SK-N-SH (cell line): ENCODE results near the gene PAQR5. TPM values are rescaled to one million over a fixed set of nuclear protein-coding genes. Genes with fewer than 3 reads are reported as not detected.
A peak's percentile ranks its signal among the peaks of the same experiment; 100 is the strongest.

Experiments used
- CTCF ChIA-PET: fragments of 300-600, 350-600 bp; formaldehyde crosslinking; extraction: SDS; loops from one replicate; lab custom pipeline; 2021; lab: Yijun Ruan, JAX
- POLR2A ChIA-PET: fragments of 350-600 bp; sonication (Branson Sonifier 250); formaldehyde crosslinking; extraction: SDS; loops from one replicate; lab custom pipeline; 2020; ENCODE audit warnings: antibody characterized with exemption, inconsistent platforms; lab: Yijun Ruan, JAX
- DNase-seq: peaks from one replicate; pipeline ENCODE4 v3.0.0; 2012
- H2AFZ ChIP-seq: fragments of 200-600 bp; sonication (generic); 2 replicates; pipeline ENCODE4 v1.8.1; 2016; ENCODE audit warnings: antibody characterized with exemption, mild to moderate bottlenecking, low read depth
- H3F3A ChIP-seq: fragments of 200-600 bp; sonication (generic); replicated peaks from 2 replicates; pipeline ENCODE3; 2016; ENCODE audit warnings: antibody characterized with exemption, mild to moderate bottlenecking; ENCODE audit not compliant: insufficient read depth
- H3K27ac ChIP-seq, 2 experiments: fragments of 200-500 bp in 1 of 2; fragments of 200-600 bp in 1 of 2; sonication (Bioruptor generic) in 1 of 2; sonication (generic), shearing (Covaris generic) in 1 of 2; 2 replicates each; pipeline versions ENCODE4 v1.5.1 to v1.6.1; 2014 to 2016; ENCODE audit warnings: low read depth in 2 of 2, inconsistent platforms in 1 of 2, low read length in 1 of 2, mild to moderate bottlenecking in 1 of 2, mixed read lengths in 1 of 2
- H3K27me3 ChIP-seq: fragments of 200-600 bp; sonication (generic), shearing (Covaris generic); 2 replicates; pipeline ENCODE4 v1.6.1; 2016; ENCODE audit warnings: mixed run types; ENCODE audit not compliant: insufficient read depth
- H3K36me3 ChIP-seq, 2 experiments: fragments of 200-500 bp in 1 of 2; fragments of 200-600 bp in 1 of 2; sonication (Bioruptor generic) in 1 of 2; sonication (generic) in 1 of 2; replicated peaks in 1 of 2; 2 replicates each; pipeline versions ENCODE3 to v1.5.1; 2014 to 2016; ENCODE audit warnings: low read length in 1 of 2, mild to moderate bottlenecking in 1 of 2; ENCODE audit not compliant: insufficient read depth in 2 of 2, control insufficient read depth in 1 of 2
- H3K4me1 ChIP-seq, 2 experiments: fragments of 200-500 bp in 1 of 2; fragments of 200-600 bp in 1 of 2; sonication (Bioruptor generic) in 1 of 2; sonication (generic), shearing (Covaris generic) in 1 of 2; 2 replicates each; pipeline versions ENCODE4 v1.5.1 to v1.6.1; 2014 to 2016; ENCODE audit warnings: low read depth in 1 of 2, low read length in 1 of 2, mixed run types in 1 of 2; ENCODE audit not compliant: insufficient read depth in 2 of 2, control insufficient read depth in 1 of 2
- H3K4me2 ChIP-seq: fragments of 200-600 bp; sonication (generic), shearing (Covaris generic); 2 replicates; pipeline ENCODE4 v1.6.1; 2017; ENCODE audit warnings: mixed run types
- H3K4me3 ChIP-seq, 2 experiments: fragments of 200-500 bp in 1 of 2; fragments of 200-600 bp in 1 of 2; sonication (Bioruptor generic) in 1 of 2; sonication (generic), shearing (Covaris generic) in 1 of 2; 2 replicates each; pipeline versions ENCODE4 v1.5.1 to v1.8.1; 2014 to 2016; ENCODE audit warnings: low read depth in 2 of 2, inconsistent platforms in 1 of 2, low read length in 1 of 2, mild to moderate bottlenecking in 1 of 2, mixed read lengths in 1 of 2, moderate library complexity in 1 of 2
- H3K79me2 ChIP-seq: fragments of 200-600 bp; sonication (generic); 2 replicates; pipeline ENCODE4 v1.8.1; 2017; ENCODE audit warnings: mild to moderate bottlenecking; ENCODE audit not compliant: insufficient read depth
- H3K9ac ChIP-seq: fragments of 200-600 bp; sonication (generic); 2 replicates; pipeline ENCODE4 v1.6.1; 2017; ENCODE audit warnings: mixed run types
- H3K9me2 ChIP-seq: fragments of 200-600 bp; sonication (generic); 2 replicates; pipeline ENCODE4 v1.6.1; 2017; ENCODE audit warnings: mixed run types
- H3K9me3 ChIP-seq: fragments of 200-600 bp; sonication (generic); 2 replicates; pipeline ENCODE4 v1.6.1; 2017; ENCODE audit warnings: mixed run types, mild to moderate bottlenecking, moderate library complexity
- H4K20me1 ChIP-seq: fragments of 200-600 bp; sonication (generic); 2 replicates; pipeline ENCODE4 v1.6.1; 2017; ENCODE audit warnings: mild to moderate bottlenecking, mixed run types; ENCODE audit not compliant: insufficient read depth
- CTCF ChIP-seq: fragments of 200-600 bp; sonication (generic); IDR thresholded peaks from 2 replicates; pipeline ENCODE4 v1.6.1; 2017; ENCODE audit warnings: antibody characterized with exemption, mild to moderate bottlenecking, moderate library complexity
- EZH2phosphoT487 ChIP-seq: fragments of 200-600 bp; sonication (generic); IDR thresholded peaks from 2 replicates; pipeline ENCODE4 v1.6.1; 2017; ENCODE audit warnings: low read depth, mixed run types, mild to moderate bottlenecking, antibody characterized with exemption, moderate library complexity, borderline replicate concordance
- FOSL2 ChIP-seq: IDR thresholded peaks from 2 replicates; pipeline ENCODE4 v1.4.0; 2012; ENCODE audit warnings: low read depth, mild to moderate bottlenecking, moderate library complexity, borderline replicate concordance
- FOXJ3 ChIP-seq: sonication (generic); formaldehyde crosslinking; IDR thresholded peaks from 2 replicates; pipeline ENCODE4 v1.5.1; 2020; ENCODE audit warnings: mild to moderate bottlenecking, missing genetic modification reagents
- GABPA ChIP-seq: IDR thresholded peaks from 2 replicates; pipeline ENCODE4 v1.4.0; 2012; ENCODE audit warnings: low read depth, mild to moderate bottlenecking
- POLR2AphosphoS5 ChIP-seq: IDR thresholded peaks from 2 replicates; pipeline ENCODE4 v1.6.1; 2012; ENCODE audit warnings: low read depth, low read length
- RAD21 ChIP-seq: IDR thresholded peaks from 2 replicates; pipeline ENCODE4 v1.6.1; 2012; ENCODE audit warnings: mild to moderate bottlenecking, low read length
- RXRA ChIP-seq: IDR thresholded peaks from 2 replicates; pipeline ENCODE4 v1.4.0; 2012; ENCODE audit warnings: low read depth, mild to moderate bottlenecking, borderline replicate concordance
- TAF1 ChIP-seq: IDR thresholded peaks from 2 replicates; pipeline ENCODE4 v1.6.1; 2012; ENCODE audit warnings: low read depth, mild to moderate bottlenecking, low read length, moderate library complexity, borderline replicate concordance
- TCF12 ChIP-seq: IDR thresholded peaks from 2 replicates; pipeline ENCODE4 v1.4.0; 2012
- TEAD4 ChIP-seq: IDR thresholded peaks from 2 replicates; pipeline ENCODE4 v1.4.0; 2012; ENCODE audit warnings: mild to moderate bottlenecking, borderline replicate concordance; ENCODE audit not compliant: insufficient read depth
- USF1 ChIP-seq: IDR thresholded peaks from 2 replicates; pipeline ENCODE4 v1.4.0; 2012; ENCODE audit warnings: low read depth, borderline replicate concordance
- WGBS: methylation state at CpG from one replicate; pipeline ENCODE4 v1.1.6; 2017; ENCODE audit warnings: low lambda C conversion rate; 5-methylcytosine and 5-hydroxymethylcytosine counted together
- polyA plus RNA-seq, 3 experiments: library from polyadenylated mRNA; depleted of rRNA; stranded (reverse); fragments of >200 nt; gene quantifications; 2 replicates each; pipeline ENCODE4 v1.2.3, GENCODE V29; 2012
- TF ChIP-seq, protein P1 (sequence below): fragments of 150-350 bp; IDR thresholded peaks from 2 replicates; pipeline ENCODE4 v1.6.1; 2016; ENCODE audit warnings: mild to moderate bottlenecking, low read depth, low read length
- TF ChIP-seq, protein P2 (sequence below): IDR thresholded peaks from 2 replicates; pipeline ENCODE4 v1.4.0; 2012; ENCODE audit warnings: low read depth

PAQR5 gene
- polyA plus RNA-seq, 1 of the 3 experiments (the other 2 are of a cell fraction), result 3.9 TPM

DNA sequence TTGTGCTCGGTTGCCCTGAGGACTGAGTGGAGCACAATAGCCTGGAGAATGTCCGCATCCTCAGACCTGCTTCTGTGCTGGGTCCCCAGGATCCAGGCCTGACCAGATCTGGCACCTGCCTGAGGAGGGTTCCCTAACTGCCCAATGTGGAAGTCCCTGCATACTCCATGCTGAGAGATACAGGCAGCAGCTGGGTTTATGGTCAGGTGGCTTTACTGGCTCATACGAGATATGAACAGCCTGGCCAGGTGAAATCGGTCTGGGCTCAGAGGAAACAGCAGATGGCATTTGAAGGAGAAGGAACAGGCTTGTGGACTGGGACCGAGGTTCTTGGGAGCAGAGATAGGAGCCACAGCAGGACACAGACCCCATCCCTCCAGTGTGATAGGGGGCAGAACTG, 97.3 kb downstream of the PAQR5 start (continued):
- no peak for TF ChIP-seq USF1

DNA sequence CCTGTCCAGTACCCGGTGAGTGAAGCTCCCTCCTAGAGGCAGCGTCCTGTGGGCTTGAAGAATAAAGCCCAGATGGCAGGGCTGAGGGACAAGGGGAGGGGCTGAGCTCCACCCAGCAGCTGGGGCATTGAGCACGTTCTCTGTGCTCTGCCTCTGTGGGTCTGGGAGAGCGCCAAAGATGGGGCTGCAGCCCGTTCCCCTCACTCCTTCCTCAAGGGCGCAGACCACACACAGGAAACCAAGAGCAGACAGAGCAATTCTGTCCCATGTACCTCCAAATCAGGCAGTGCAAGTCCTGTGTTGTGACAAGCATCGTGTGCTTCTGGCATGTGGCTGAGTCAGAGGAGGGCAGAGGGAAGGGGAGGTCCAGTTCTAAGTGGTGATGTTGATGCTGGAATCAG, 99.8 kb downstream of the PAQR5 start:
- no peak overlapping the region for H3K4me2 ChIP-seq
- H3K9ac ChIP-seq, result no peak overlapping the region

More for the DNA sequence above, 99.8 kb downstream of the PAQR5 start:
- Histone ChIP-seq H3K4me3 (no peak overlapping the region), H3K9me2 (no peaks in the 10 kb centered on the region), H3K27ac (peak overlapping the region in 1 of 2 experiments; percentile 9; a peak in 2 of 4 replicates), H3K36me3 (no peaks in the 10 kb centered on the region), H2AFZ (no peak overlapping the region), H3K79me2 (peaks cover 14% of the 10 kb centered on the region), H3K4me1 (peaks cover 8 to 17% of the 10 kb centered on the region in 2 experiments; a peak in 3 of 4 replicates), H4K20me1 (no peaks in the 10 kb centered on the region), H3K9me3 (no peaks in the 10 kb centered on the region), H3K27me3 (no peaks in the 10 kb centered on the region), H3F3A (peaks cover 10% of the 10 kb centered on the region)
- DNase-seq, result no peak
- TF ChIP-seq CTCF (no peak), GABPA (no peak), EZH2phosphoT487 (no peak), FOXJ3 (CRISPR knock-in tag) (no peak), RXRA (no peak), TEAD4 (no peak), TAF1 (no peak), RAD21 (no peak), POLR2AphosphoS5 (no peak), TCF12 (peak; percentile 12; the same call in 1 of the 2 replicates), FOSL2 (peak; percentile 17; the same call in 1 of the 2 replicates)
- TF ChIP-seq, protein P1, sequence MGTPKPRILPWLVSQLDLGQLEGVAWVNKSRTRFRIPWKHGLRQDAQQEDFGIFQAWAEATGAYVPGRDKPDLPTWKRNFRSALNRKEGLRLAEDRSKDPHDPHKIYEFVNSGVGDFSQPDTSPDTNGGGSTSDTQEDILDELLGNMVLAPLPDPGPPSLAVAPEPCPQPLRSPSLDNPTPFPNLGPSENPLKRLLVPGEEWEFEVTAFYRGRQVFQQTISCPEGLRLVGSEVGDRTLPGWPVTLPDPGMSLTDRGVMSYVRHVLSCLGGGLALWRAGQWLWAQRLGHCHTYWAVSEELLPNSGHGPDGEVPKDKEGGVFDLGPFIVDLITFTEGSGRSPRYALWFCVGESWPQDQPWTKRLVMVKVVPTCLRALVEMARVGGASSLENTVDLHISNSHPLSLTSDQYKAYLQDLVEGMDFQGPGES, result no peak
- TF ChIP-seq, protein P2, sequence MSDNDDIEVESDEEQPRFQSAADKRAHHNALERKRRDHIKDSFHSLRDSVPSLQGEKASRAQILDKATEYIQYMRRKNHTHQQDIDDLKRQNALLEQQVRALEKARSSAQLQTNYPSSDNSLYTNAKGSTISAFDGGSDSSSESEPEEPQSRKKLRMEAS, result peak; percentile 90
- ChIA-PET POLR2A (interaction anchor here (1.3 kb wide), 1 partner anchor 54 kb away, joined by 3 read pairs; the partner anchor contains the start of gene RPLP1), CTCF (interaction anchor here (1.0 to 2.4 kb wide), 2 partner anchors 13 to 339 kb away, joined by 6 to 10 read pairs; no protein-coding TSS in a partner anchor)
- 67% methylated on average over 7 of the region's 7 CpGs for WGBS
